ENCODE measurements around the gene CITED2.
"Not testable (repeated sequence)": the region's sequence is repeated elsewhere in the genome, so short reads cannot be mapped to it uniquely, and the experiment has no call there.

CITED2 gene

GRCh38 chr6:139364302-139364981, 10.0 kb downstream of the CITED2 start:
- DNase-seq (ENCODE audit: low read depth), result peak; percentile 48

GRCh38 chr6:139363797-139364196, 10.7 kb downstream of the CITED2 start:
- not testable (repeated sequence) for DNase-seq (ENCODE audit: low read depth)

GRCh38 chr6:139363123-139363522, 11.3 kb downstream of the CITED2 start:
- not testable (repeated sequence) for DNase-seq (ENCODE audit: low read depth)

GRCh38 chr6:139361211-139361610, 13.2 kb downstream of the CITED2 start:
- no peak for DNase-seq (ENCODE audit: low read depth)

GRCh38 chr6:139356924-139357323, 17.5 kb downstream of the CITED2 start:
- no peak for DNase-seq (ENCODE audit: low read depth)

GRCh38 chr6:139355777-139356445, 18.5 kb downstream of the CITED2 start:
- DNase-seq (ENCODE audit: low read depth), result no peak

GRCh38 chr6:139355172-139355571, 19.3 kb downstream of the CITED2 start:
- no peak for DNase-seq (ENCODE audit: low read depth)

GRCh38 chr6:139354189-139354588, 20.3 kb downstream of the CITED2 start:
- DNase-seq (ENCODE audit: low read depth), result no peak

GRCh38 chr6:139349464-139350020, 24.9 kb downstream of the CITED2 start:
- no peak for DNase-seq (ENCODE audit: low read depth)

- DNase-seq (ENCODE audit: low read depth), result no peak
Measured at GRCh38 chr6:139346392-139346791, 28.1 kb downstream of the CITED2 start.

- no peak for DNase-seq (ENCODE audit: low read depth)
Measured at GRCh38 chr6:139344186-139344963, 30.1 kb downstream of the CITED2 start.

GRCh38 chr6:139343052-139343750, 31.2 kb downstream of the CITED2 start:
- no peak for DNase-seq (ENCODE audit: low read depth)

GRCh38 chr6:139341060-139341459, 33.4 kb downstream of the CITED2 start:
- DNase-seq (ENCODE audit: low read depth), result no peak

- DNase-seq (ENCODE audit: low read depth), result peak; percentile 59
Measured at GRCh38 chr6:139338795-139339194, 35.7 kb downstream of the CITED2 start.

GRCh38 chr6:139337830-139338229, 36.6 kb downstream of the CITED2 start:
- DNase-seq (ENCODE audit: low read depth), result no peak

- DNase-seq (ENCODE audit: low read depth), result no peak
Measured at GRCh38 chr6:139337001-139337400, 37.4 kb downstream of the CITED2 start.

- DNase-seq (ENCODE audit: low read depth), result peak; percentile 71
Measured at GRCh38 chr6:139336488-139336887, 38.0 kb downstream of the CITED2 start.

- no peak for DNase-seq (ENCODE audit: low read depth)
Measured at GRCh38 chr6:139335447-139336210, 38.8 kb downstream of the CITED2 start.

GRCh38 chr6:139334806-139335446, 39.5 kb downstream of the CITED2 start:
- DNase-seq (ENCODE audit: low read depth), result peak; percentile 94

GRCh38 chr6:139330826-139331500, 43.5 kb downstream of the CITED2 start:
- no peak for DNase-seq (ENCODE audit: low read depth)

All from iris pigment epithelial cell (primary cell).